ENCODE results near the gene HNF4A.
"Not testable (repeated sequence)": the region's sequence is repeated elsewhere in the genome, so short reads cannot be mapped to it uniquely, and the experiment has no call there.

The HNF4A gene

GRCh38 chr20:44345147-44345546 is 10.4 kb upstream of the HNF4A start:
- H3K27me3 ChIP-seq (ENCODE audit: control insufficient read depth, insufficient read depth, low read length), result no peaks in the 10 kb centered on the region
- no peaks in the 10 kb centered on the region for H3K36me3 ChIP-seq (ENCODE audit: control insufficient read depth, insufficient read depth, low read length)
- no peak overlapping the region for H3K4me3 ChIP-seq (ENCODE audit: low read depth, low read length)
- H3K27ac ChIP-seq, result no peak overlapping the region
- no peak overlapping the region for H3K9ac ChIP-seq
- no peaks in the 10 kb centered on the region for H3K79me2 ChIP-seq
- TF ChIP-seq CTCF (IDR thresholded peaks at IDR 0.05), result no peak
- no peaks in the 10 kb centered on the region for H3K4me1 ChIP-seq
- no peaks in the 10 kb centered on the region for H3K9me3 ChIP-seq (ENCODE audit: control insufficient read depth, low read length)
- H2AFZ ChIP-seq, result no peak overlapping the region
- H3K4me2 ChIP-seq (ENCODE audit: low read length), result no peak overlapping the region

GRCh38 chr20:44345941-44346340 is 9.6 kb upstream of the HNF4A start:
- not testable (repeated sequence) for H3K79me2 ChIP-seq; H2AFZ ChIP-seq; H3K4me2 ChIP-seq (ENCODE audit: low read length); H3K9ac ChIP-seq; H3K9me3 ChIP-seq (ENCODE audit: control insufficient read depth, low read length); H3K27me3 ChIP-seq (ENCODE audit: control insufficient read depth, insufficient read depth, low read length); H3K27ac ChIP-seq; H3K4me3 ChIP-seq (ENCODE audit: low read depth, low read length); H3K4me1 ChIP-seq; H3K36me3 ChIP-seq (ENCODE audit: control insufficient read depth, insufficient read depth, low read length)

- H3K4me3 ChIP-seq (ENCODE audit: low read depth, low read length), result no peak overlapping the region
- no peak overlapping the region for H3K27ac ChIP-seq
- TF ChIP-seq CTCF (IDR thresholded peaks at IDR 0.05), result no peak
- no peaks in the 10 kb centered on the region for H3K27me3 ChIP-seq (ENCODE audit: control insufficient read depth, insufficient read depth, low read length)
- H3K9me3 ChIP-seq (ENCODE audit: control insufficient read depth, low read length), result no peaks in the 10 kb centered on the region
- no peaks in the 10 kb centered on the region for H3K79me2 ChIP-seq
- H3K4me1 ChIP-seq, result no peaks in the 10 kb centered on the region
- no peaks in the 10 kb centered on the region for H3K36me3 ChIP-seq (ENCODE audit: control insufficient read depth, insufficient read depth, low read length)
- no peak overlapping the region for H2AFZ ChIP-seq
- no peak overlapping the region for H3K4me2 ChIP-seq (ENCODE audit: low read length)
- no peak overlapping the region for H3K9ac ChIP-seq
Measured at GRCh38 chr20:44348168-44348659, 7.3 kb upstream of the HNF4A start.

- Histone ChIP-seq H3K27ac (no peak overlapping the region), H3K36me3 (ENCODE audit: control insufficient read depth, insufficient read depth, low read length) (no peaks in the 10 kb centered on the region), H3K9ac (no peak overlapping the region), H3K4me3 (ENCODE audit: low read depth, low read length) (no peak overlapping the region), H3K9me3 (ENCODE audit: control insufficient read depth, low read length) (no peaks in the 10 kb centered on the region), H3K4me1 (no peaks in the 10 kb centered on the region), H2AFZ (no peak overlapping the region), H3K79me2 (no peaks in the 10 kb centered on the region), H3K27me3 (ENCODE audit: control insufficient read depth, insufficient read depth, low read length) (no peaks in the 10 kb centered on the region), H3K4me2 (ENCODE audit: low read length) (no peak overlapping the region)
- TF ChIP-seq CTCF (IDR thresholded peaks at IDR 0.05), result no peak
Measured at GRCh38 chr20:44349349-44349748, 6.2 kb upstream of the HNF4A start.

GRCh38 chr20:44350567-44350966 is 4.9 kb upstream of the HNF4A start:
- Histone ChIP-seq H3K4me3 (ENCODE audit: low read depth, low read length) (no peak overlapping the region), H3K9me3 (ENCODE audit: control insufficient read depth, low read length) (no peaks in the 10 kb centered on the region), H3K4me1 (no peaks in the 10 kb centered on the region), H2AFZ (no peak overlapping the region), H3K79me2 (no peaks in the 10 kb centered on the region), H3K27me3 (ENCODE audit: control insufficient read depth, insufficient read depth, low read length) (no peaks in the 10 kb centered on the region), H3K9ac (no peak overlapping the region), H3K4me2 (ENCODE audit: low read length) (no peak overlapping the region), H3K27ac (no peak overlapping the region), H3K36me3 (ENCODE audit: control insufficient read depth, insufficient read depth, low read length) (no peaks in the 10 kb centered on the region)
- no peak for TF ChIP-seq CTCF (IDR thresholded peaks at IDR 0.05)
